Loucy (cell line): Measurements from ENCODE around the gene EXOC3L2.

Experiments
- H2AFZ ChIP-seq: fragments of 200-600 bp; sonication (generic); 2 replicates; pipeline ENCODE4 v1.6.0; 2016; ENCODE audit warnings: antibody characterized with exemption, mild to moderate bottlenecking, low read length, moderate library complexity
- H3F3A ChIP-seq: fragments of 200-600 bp; 2 replicates; pipeline ENCODE4 v1.6.0; 2016; ENCODE audit warnings: antibody characterized with exemption, low read depth, mild to moderate bottlenecking
- H3K27me3 ChIP-seq: fragments of 200-600 bp; sonication (generic); 2 replicates; pipeline ENCODE4 v1.6.1; 2014; ENCODE audit warnings: low read length, mild to moderate bottlenecking; ENCODE audit not compliant: insufficient read depth, poor library complexity, severe bottlenecking
- H3K36me3 ChIP-seq: fragments of 200-600 bp; sonication (generic); 2 replicates; pipeline ENCODE4 v1.6.1; 2016; ENCODE audit warnings: low read length; ENCODE audit not compliant: insufficient read depth
- H3K4me1 ChIP-seq: fragments of 200-600 bp; sonication (generic); 2 replicates; pipeline ENCODE4 v1.5.1; 2014; ENCODE audit warnings: low read length, mild to moderate bottlenecking; ENCODE audit not compliant: insufficient read depth, poor library complexity, severe bottlenecking
- H3K4me2 ChIP-seq: fragments of 200-600 bp; sonication (generic); 2 replicates; pipeline ENCODE4 v1.6.0; 2014; ENCODE audit warnings: antibody characterized with exemption, low read length, low read depth, mild to moderate bottlenecking; ENCODE audit not compliant: poor library complexity, severe bottlenecking
- H3K4me3 ChIP-seq: fragments of 200-600 bp; sonication (generic); 2 replicates; pipeline ENCODE4 v1.5.1; 2014; ENCODE audit warnings: low read length, mild to moderate bottlenecking, mixed read lengths; ENCODE audit not compliant: poor library complexity, severe bottlenecking
- H3K79me2 ChIP-seq: fragments of 200-600 bp; sonication (generic); 2 replicates; pipeline ENCODE4 v1.6.1; 2014; ENCODE audit warnings: low read length; ENCODE audit not compliant: insufficient read depth
- H3K9ac ChIP-seq: fragments of 200-600 bp; sonication (generic); 2 replicates; pipeline ENCODE4 v1.6.0; 2014; ENCODE audit warnings: mild to moderate bottlenecking, low read depth, low read length, moderate library complexity; ENCODE audit not compliant: poor library complexity, severe bottlenecking
- H3K9me2 ChIP-seq: fragments of 200-600 bp; sonication (generic); replicated peaks from 2 replicates; pipeline ENCODE4 v1.6.1; 2016; ENCODE audit warnings: low read depth, low read length, mixed read lengths
- H3K9me3 ChIP-seq: fragments of 200-600 bp; sonication (generic); 2 replicates; pipeline ENCODE4 v1.6.1; 2014; ENCODE audit warnings: mild to moderate bottlenecking, antibody characterized with exemption, low read length, low read depth; ENCODE audit not compliant: insufficient read depth
- H4K20me1 ChIP-seq: fragments of 200-600 bp; sonication (generic); 2 replicates; pipeline ENCODE4 v1.6.0; 2014; ENCODE audit warnings: antibody characterized with exemption, low read length, mild to moderate bottlenecking; ENCODE audit not compliant: insufficient read depth, poor library complexity, severe bottlenecking
- CTCF ChIP-seq: fragments of 200-600 bp; sonication (generic); conservative IDR thresholded peaks from 2 replicates; pipeline ENCODE4 v1.5.1; 2014; ENCODE audit warnings: mild to moderate bottlenecking, antibody characterized with exemption, low read length
- EZH2phosphoT487 ChIP-seq: fragments of 200-600 bp; IDR thresholded peaks from 2 replicates; pipeline ENCODE4 v1.6.1; 2018; ENCODE audit warnings: antibody characterized with exemption, mild to moderate bottlenecking, moderate library complexity, borderline replicate concordance

The EXOC3L2 gene

GRCh38 chr19:45249261-45250033 lies 4.2 kb upstream of the EXOC3L2 start:
- peaks cover 35% of the 10 kb centered on the region for H3K4me1 ChIP-seq
- peak overlapping the region; percentile 96 for H3K4me2 ChIP-seq
- H3K9ac ChIP-seq = no peak overlapping the region
- peak overlapping the region; percentile 70 for H2AFZ ChIP-seq
- TF ChIP-seq EZH2phosphoT487 = no peak
- TF ChIP-seq CTCF = no peak
- peaks cover 4% of the 10 kb centered on the region for H3K27me3 ChIP-seq
- no peaks in the 10 kb centered on the region for H3K36me3 ChIP-seq
- no peaks in the 10 kb centered on the region for H3K9me3 ChIP-seq
- H3K9me2 ChIP-seq = no peaks in the 10 kb centered on the region
- no peaks in the 10 kb centered on the region for H3F3A ChIP-seq
- peaks cover 28% of the 10 kb centered on the region for H4K20me1 ChIP-seq
- H3K79me2 ChIP-seq = peaks cover 32% of the 10 kb centered on the region
- no peak overlapping the region for H3K4me3 ChIP-seq

- Histone ChIP-seq H3K4me1 (peaks cover 12% of the 10 kb centered on the region), H3K27me3 (peaks cover 4% of the 10 kb centered on the region), H3K4me3 (no peak overlapping the region), H3K4me2 (no peak overlapping the region), H4K20me1 (peaks cover 5% of the 10 kb centered on the region), H3K9ac (no peak overlapping the region), H3F3A (no peaks in the 10 kb centered on the region), H3K9me2 (no peaks in the 10 kb centered on the region), H2AFZ (no peak overlapping the region), H3K79me2 (peaks cover 9% of the 10 kb centered on the region), H3K9me3 (no peaks in the 10 kb centered on the region), H3K36me3 (no peaks in the 10 kb centered on the region)
- TF ChIP-seq CTCF (no peak), EZH2phosphoT487 (no peak)
Observed at GRCh38 chr19:45247136-45247535, 1.9 kb upstream of the EXOC3L2 start.

- no peak overlapping the region for H3K4me2 ChIP-seq
- no peaks in the 10 kb centered on the region for H3F3A ChIP-seq
- H3K36me3 ChIP-seq = no peaks in the 10 kb centered on the region
- H2AFZ ChIP-seq = no peak overlapping the region
- H3K4me3 ChIP-seq = no peak overlapping the region
- no peaks in the 10 kb centered on the region for H4K20me1 ChIP-seq
- no peaks in the 10 kb centered on the region for H3K79me2 ChIP-seq
- TF ChIP-seq CTCF (no peak), EZH2phosphoT487 (no peak)
- H3K9me2 ChIP-seq = no peaks in the 10 kb centered on the region
- H3K4me1 ChIP-seq = peaks cover 9% of the 10 kb centered on the region
- no peak overlapping the region for H3K9ac ChIP-seq
- peaks cover 3% of the 10 kb centered on the region for H3K27me3 ChIP-seq
- no peaks in the 10 kb centered on the region for H3K9me3 ChIP-seq
Observed at GRCh38 chr19:45245826-45246225, 619 bp upstream of the EXOC3L2 start.
